Amniotic stem cell (primary cell): ENCODE results near the gene ZNF746.
"Not testable (repeated sequence)": the region's sequence is repeated elsewhere in the genome, so short reads cannot be mapped to it uniquely, and the experiment has no call there.

Source experiments
- DNase-seq: peaks from one replicate; lab custom pipeline; 2025; lab: John Stamatoyannopoulos, UW

ZNF746 gene

DNA sequence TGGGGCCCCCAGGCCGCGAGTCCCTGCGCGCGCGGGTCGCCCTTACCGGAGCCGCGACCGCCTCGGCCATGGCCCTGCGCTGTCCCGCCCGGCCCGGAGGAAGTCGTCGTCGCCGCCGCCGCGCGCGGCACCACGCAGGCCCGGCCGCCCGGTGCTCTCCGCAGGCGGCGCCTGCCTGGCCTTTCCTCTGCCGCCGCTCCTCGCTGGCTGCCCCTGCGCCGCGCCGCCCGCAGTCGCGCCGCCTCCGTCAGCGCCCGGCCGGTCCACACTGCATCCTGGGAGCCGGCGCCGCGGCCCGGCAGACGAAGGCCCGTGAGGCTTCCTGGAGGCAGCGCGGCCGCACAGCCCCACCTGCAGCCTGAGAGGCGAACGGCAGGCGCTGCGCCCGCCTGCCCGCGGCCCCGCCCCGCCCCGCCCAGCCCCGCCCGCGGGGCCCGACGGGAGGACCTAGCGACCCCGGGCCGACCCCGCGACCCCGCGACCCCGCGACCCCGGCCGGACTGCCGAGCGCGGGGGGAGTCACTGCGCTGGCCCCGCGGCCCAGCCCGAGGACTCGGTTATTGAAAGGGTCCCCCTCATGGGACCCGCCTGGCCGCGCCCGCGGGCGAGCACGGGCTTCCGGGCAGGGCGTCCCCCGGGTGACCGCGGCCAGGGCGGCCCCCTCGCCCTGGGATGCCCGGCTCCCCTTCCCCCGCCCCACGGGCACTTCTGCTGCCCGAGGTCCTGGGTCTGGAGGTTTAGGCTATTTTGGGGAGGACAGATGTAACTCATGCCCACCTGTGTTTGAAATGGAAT lies at the start of gene ZNF746:
ZNF746 (minus strand) TSS at position 343 of the 795 bp plus-strand sequence; CDS start at position 70, 273 bp downstream.
- DNase-seq = peak; percentile 67

- DNase-seq = no peak
These were observed 49.5 kb upstream of the ZNF746 start for GRCh38 chr7:149547126-149547525.

DNA sequence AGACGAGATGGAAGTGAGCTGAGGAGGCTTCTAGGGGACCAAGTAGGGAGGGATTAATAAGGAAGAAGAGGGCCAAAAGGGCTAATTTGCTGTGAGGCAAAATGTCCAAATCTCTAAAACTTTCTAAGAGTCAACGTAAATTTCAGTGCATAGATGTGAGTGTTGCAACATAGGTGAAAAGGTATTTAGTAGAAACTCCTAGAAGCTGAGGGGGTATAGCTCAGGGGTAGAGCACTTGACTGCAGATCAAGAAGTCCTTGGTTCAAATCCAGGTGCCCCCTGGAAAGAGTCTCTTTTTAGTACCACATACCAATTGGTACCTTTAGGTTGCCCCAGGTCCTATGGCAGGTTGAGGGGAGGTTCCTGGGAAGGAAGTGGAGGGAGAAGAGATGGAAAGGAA lies 48.7 kb upstream of the ZNF746 start:
- DNase-seq = no peak

DNA sequence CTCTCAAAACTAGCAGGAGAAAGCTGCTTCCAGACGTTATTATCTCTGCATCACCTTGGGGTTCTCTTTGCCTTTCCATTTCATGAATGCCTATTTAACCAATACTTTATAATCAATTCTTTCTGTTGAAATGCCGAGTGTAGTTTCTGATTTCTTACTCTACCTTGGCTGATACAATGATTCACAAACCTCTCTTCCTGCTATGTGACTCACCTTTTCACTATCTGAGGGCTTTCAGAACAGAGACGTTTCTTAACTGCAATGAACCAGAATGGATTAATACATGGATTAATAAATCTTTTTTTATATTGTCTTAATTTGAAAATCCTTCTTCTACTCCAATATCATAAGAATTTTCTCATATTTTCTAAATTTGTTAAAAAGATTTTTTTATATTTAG lies 46.4 kb upstream of the ZNF746 start:
- no peak for DNase-seq

DNA sequence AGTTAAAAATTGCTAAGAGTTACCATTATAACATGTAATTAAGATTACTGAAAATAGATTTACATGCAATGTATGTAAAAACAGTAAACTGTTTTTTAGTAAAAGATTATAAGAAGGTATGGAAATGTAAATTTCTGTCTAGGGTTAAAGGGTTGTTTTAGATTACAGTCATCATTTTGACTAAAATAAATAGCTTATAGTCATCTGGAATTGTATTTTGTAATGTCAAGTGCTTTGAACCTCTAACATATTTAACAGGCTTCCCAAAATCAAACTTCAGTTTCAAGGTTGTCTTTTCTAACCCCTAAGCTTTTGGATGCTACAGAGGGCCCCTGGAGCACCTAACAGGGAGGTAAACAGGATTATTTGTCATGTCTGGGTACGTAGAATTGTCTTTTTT lies 35.0 kb upstream of the ZNF746 start:
- no peak for DNase-seq

DNA sequence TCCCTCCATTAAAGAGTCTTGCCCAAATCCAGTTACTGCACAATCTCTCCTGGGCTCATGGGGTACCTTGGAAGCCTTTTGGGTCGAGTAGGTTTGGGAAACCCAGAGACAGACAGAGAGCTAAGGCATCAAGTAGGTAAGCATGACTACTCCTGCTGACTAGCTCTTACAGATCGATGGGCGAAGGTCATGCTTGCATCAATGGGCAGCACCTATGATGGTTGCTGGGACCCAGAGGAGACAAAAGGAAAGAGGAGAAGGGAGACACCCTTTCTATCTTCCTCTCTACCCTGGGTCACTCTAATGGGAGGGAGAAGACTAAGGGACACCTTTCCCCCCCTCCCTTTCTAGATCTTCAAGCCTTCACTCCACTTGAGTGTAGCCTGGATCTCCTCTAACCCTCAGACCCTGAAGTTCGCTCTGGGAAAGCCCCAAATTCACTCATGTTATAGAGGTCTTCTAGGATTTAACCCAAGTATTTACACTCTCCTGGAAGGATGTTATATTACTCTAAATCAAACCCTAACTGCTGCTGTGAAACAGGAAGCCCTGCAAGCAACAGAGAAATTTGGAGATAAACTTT lies 31.6 kb upstream of the ZNF746 start:
- DNase-seq = no peak

GRCh38 chr7:149527414-149527813 lies 29.8 kb upstream of the ZNF746 start:
- DNase-seq = no peak

GRCh38 chr7:149525280-149525679 lies 27.7 kb upstream of the ZNF746 start:
- no peak for DNase-seq

GRCh38 chr7:149524394-149524793 lies 26.8 kb upstream of the ZNF746 start:
- no peak for DNase-seq

DNA sequence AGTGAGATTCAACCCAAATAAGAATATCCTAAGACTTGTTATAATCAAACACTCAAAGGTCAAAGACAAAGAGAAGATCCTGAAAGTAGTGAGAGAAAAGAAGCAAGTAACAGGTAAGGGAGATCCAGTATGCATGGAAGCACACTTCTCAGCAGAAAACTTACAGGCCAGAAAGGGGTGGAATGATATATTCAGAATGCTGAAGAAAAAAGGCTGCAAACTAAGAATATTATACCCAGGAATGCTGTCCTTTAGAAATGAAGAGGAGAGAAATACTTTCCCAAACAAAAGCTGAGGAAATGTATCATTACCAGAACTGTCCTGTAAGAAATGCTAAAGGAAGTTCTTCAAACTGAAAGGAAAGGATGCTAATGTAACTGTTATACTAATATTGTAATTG lies 12.6 kb upstream of the ZNF746 start:
- DNase-seq = no peak

- DNase-seq = no peak
These were observed 12.2 kb upstream of the ZNF746 start for GRCh38 chr7:149509774-149510173.

DNA sequence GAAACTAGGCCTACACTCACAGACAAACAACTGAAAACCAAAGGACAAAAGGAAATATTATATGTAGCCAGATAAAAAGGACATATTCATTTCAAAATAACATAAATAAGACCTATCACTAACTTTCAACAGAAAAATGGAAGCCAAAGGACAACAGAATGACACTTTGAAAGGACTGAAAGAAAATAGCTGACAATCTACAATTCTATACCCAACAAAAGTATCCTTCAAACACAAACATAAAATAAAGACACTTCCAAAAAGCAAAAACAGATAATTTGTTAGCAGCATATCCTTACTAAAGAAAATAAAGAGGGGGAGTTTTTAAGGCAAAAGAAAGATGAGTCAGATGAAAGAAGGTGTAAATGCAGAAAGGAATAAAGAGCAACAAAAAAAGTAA lies 7.9 kb upstream of the ZNF746 start:
- DNase-seq = no peak

DNA sequence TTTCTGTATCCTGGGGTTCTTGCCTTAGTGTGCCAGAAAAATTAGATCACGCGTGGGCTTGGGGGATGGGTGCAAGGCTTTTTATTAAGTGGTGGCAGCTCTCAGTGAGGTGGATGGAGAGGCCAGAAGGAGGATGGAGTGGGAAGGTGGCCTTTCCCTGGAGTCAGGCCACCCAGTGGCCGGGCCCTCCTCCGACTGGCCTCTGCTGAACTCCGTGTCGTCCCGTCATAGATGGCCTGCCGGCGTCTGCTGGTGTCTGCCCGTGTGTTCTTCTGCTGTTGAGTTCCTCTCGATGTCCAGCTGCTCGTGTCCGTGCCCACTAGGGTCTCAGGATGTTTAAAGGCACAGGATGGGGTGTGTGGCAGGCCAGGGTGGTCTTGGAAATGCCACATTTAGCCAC lies 4.0 kb upstream of the ZNF746 start:
- DNase-seq = no peak

DNA sequence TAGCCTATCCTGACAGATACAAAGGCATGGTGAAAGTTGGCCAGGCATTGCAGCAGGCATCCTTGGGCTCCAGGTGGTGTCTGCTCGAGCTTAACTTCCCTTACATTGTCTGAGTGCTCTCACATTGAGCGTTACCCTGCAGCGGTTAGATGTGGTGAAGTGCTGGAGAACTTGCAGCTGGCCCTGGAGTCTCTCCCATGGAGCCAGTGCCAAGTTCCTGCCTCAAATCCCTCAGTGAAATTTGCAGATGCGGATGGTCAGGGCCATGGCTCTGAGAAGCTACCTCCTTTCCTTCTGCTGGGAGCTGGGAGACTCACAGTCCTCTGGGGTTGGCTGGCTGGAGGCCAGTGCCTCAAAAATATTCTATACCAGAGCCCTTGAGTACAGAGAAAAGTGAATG lies 3.3 kb upstream of the ZNF746 start:
- DNase-seq = no peak

GRCh38 chr7:149500201-149500600 lies 2.6 kb upstream of the ZNF746 start:
- DNase-seq = no peak

GRCh38 chr7:149498811-149499210 lies 1.2 kb upstream of the ZNF746 start:
- DNase-seq = no peak

GRCh38 chr7:149496642-149497391 lies 792 bp downstream of the ZNF746 start:
- DNase-seq = peak; percentile 3

DNA sequence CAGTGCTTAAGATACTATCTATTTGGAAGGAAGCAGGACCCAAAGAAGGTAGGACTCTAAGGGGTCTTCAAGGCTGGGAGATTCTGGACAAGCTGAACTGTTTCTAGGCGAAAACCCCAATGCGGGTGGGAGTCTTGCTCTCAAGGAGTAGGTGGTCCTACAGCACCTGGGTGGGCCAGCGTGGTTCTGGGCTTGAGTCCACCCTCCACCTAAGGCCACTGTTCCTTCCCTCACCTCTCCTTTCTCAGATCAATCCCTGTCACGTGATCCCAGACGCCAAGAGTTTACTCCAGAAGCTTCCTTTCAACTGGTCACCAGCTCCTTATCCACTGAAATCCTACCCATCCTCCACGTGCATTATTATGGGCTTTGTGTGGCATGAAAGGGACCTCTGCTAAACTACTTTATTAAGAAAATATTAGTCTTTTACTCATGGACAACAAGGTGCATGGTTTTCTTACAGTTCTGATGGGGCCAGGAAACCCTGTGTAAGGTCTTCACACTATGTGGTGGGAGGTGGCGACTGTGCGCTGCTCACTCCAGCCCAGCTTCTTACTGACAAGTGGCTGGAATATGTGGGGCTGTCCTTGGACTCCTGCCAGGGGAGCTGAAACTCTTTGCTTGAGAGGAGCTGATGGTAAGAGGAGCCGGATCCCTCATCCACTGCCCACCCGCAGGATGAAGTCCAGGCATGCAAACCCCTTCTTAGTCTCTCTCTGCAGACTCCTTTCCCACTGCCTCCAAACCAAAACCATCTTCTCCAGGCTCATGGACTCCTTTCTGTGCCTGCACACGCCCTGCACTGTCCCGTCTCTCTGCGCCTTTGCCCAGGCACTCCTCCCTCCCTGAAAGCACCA lies 1.6 kb downstream of the ZNF746 start:
- peak; percentile 21 for DNase-seq

- no peak for DNase-seq
These were observed 2.8 kb downstream of the ZNF746 start for GRCh38 chr7:149494738-149495368.

DNA sequence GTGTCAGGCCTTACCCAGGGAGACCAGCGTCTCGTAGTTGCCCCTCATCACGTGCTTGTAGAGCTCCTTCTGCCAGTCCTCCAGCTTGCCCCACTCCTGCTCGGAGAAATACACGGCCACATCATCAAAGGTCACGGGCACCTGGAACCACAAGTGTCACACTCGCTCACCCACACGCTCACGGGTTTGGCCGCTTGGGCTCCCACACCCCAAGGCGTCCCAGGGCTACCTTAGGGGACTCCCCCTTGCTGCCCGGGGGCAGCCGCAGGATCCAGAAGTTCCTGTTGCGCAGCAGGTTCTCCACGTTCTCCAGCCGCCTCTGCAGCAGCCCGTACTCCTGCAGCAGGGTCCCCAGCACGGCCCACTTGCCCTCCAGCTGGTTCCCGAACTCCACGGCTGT lies 3.6 kb downstream of the ZNF746 start:
- not testable (repeated sequence) for DNase-seq

GRCh38 chr7:149493366-149493765 lies 4.2 kb downstream of the ZNF746 start:
- DNase-seq = no peak
